Endodermal cell (in vitro differentiated cells): Measurements from ENCODE around the gene NKAP. TPM values are rescaled to one million over a fixed set of nuclear protein-coding genes. Genes with fewer than 3 reads are reported as not detected.

Source experiments
- DNase-seq: peaks from one replicate; pipeline ENCODE4 v3.0.0-alpha.2; 2017
- H3K27ac ChIP-seq: 2 replicates; pipeline ENCODE4 v1.5.1; 2013; ENCODE audit warnings: mild to moderate bottlenecking, low read depth, low read length, moderate library complexity
- H3K27me3 ChIP-seq: 2 replicates; pipeline ENCODE4 v1.6.1; 2013; ENCODE audit warnings: mild to moderate bottlenecking, low read length, moderate library complexity; ENCODE audit not compliant: insufficient read depth, control insufficient read depth, poor library complexity, severe bottlenecking
- H3K36me3 ChIP-seq: 2 replicates; pipeline ENCODE4 v1.7.0; 2013; ENCODE audit warnings: mild to moderate bottlenecking, low read length, moderate library complexity; ENCODE audit not compliant: control insufficient read depth, insufficient read depth
- H3K4me1 ChIP-seq: one replicate; pipeline ENCODE4 v1.7.0; 2013; ENCODE audit warnings: low read length; ENCODE audit not compliant: control insufficient read depth, insufficient read depth
- H3K4me3 ChIP-seq: 2 replicates; pipeline ENCODE4 v1.5.1; 2013; ENCODE audit warnings: mild to moderate bottlenecking, low read length, moderate library complexity
- H3K9ac ChIP-seq: 2 replicates; pipeline ENCODE4 v1.6.1; 2013; ENCODE audit warnings: mild to moderate bottlenecking, low read length, moderate library complexity; ENCODE audit not compliant: poor library complexity, severe bottlenecking; ENCODE audit errors: extremely low read depth
- H3K9me3 ChIP-seq: 2 replicates; pipeline ENCODE4 v1.6.1; 2013; ENCODE audit warnings: mild to moderate bottlenecking, low read length, moderate library complexity; ENCODE audit not compliant: control insufficient read depth
- H3K27ac Mint-ChIP-seq: 2 replicates; pipeline ENCODE4 v1.8.0; 2020; ENCODE audit warnings: mixed read lengths
- H3K27me3 Mint-ChIP-seq: 2 replicates; pipeline ENCODE4 v1.8.0; 2021; ENCODE audit warnings: mild to moderate bottlenecking, mixed read lengths; ENCODE audit not compliant: insufficient read depth
- H3K36me3 Mint-ChIP-seq: 2 replicates; pipeline ENCODE4 v1.8.0; 2020; ENCODE audit warnings: low read depth, mixed read lengths
- H3K4me1 Mint-ChIP-seq: 2 replicates; pipeline ENCODE4 v1.8.0; 2020; ENCODE audit warnings: mixed read lengths
- H3K4me3 Mint-ChIP-seq: 2 replicates; pipeline ENCODE4 v1.8.0; 2020; ENCODE audit warnings: mild to moderate bottlenecking, moderate library complexity, mixed read lengths
- H3K9me3 Mint-ChIP-seq: 2 replicates; pipeline ENCODE4 v1.8.0; 2020; ENCODE audit warnings: mild to moderate bottlenecking, mixed read lengths
- CTCF ChIP-seq: fragments of 200-600 bp; sonication (generic); conservative IDR thresholded peaks from 2 replicates; pipeline ENCODE4 v1.5.0; 2021; ENCODE audit warnings: antibody characterized with exemption, mild to moderate bottlenecking
- WGBS, 2 experiments: methylation state at CpG; one replicate each; pipeline versions ENCODE4 v1.1.5 to v1.1.7; 2013; ENCODE audit warnings: missing lambda C conversion rate in 2 of 2, mixed read lengths in 1 of 2; ENCODE audit not compliant: insufficient coverage in 1 of 2, insufficient read length in 1 of 2; 5-methylcytosine and 5-hydroxymethylcytosine counted together
- total RNA-seq, 2 donors: library from RNA; stranded (reverse); fragmentation: NEBNext Ultra II Directional in 1 of 2; extraction: Animal tissue kit (Norgen Biotek cat#: 25700) in 1 of 2; gene quantifications; 2 replicates in 1 of 2; 3 replicates in 1 of 2; pipeline ENCODE4 v1.2.1, GENCODE V29; 2021

NKAP gene
- total RNA-seq, 2 donors from 2014 or later, result 7.7 to 10.8 TPM

DNA sequence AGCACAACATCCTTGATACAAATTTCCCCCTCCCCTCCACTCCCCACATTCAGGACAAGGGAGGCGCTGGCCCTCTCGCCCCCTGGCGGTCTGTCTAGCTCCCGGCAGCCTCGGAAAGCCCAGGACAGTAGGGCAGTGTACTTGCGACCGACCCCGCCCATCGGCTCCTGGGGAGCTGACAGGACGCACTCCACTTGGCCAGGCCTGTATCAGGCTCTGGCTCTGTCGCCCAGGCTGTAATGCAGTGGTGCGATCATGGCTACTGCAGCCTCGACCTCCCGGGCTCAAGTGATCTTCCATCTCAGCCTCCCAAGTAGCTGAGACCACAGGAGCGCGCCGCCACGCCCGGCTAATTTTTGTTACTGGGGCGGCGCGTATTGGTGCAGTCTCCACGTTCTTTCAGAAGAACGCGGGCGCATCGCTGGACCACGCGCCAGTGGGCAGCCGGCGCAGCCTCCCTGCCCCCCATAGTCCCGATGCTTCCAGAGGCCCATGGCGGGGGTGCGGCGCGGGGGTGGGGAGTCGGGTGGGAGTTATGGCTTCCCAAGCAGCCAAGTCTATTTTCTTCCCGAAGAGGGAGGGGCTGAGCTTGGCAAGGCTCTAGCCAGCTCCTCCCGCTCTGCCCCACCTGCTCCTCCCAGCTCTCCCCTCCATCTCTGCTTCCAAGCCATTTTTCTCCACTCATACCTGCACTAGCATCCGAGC is 55.7 kb downstream of the NKAP start:
- Histone ChIP-seq H3K9me3 (no peaks in the 10 kb centered on the region), H3K27ac (no peak overlapping the region), H3K9ac (no peak overlapping the region), H3K4me3 (peak overlapping the region; percentile 58), H3K27me3 (no peaks in the 10 kb centered on the region), H3K36me3 (no peaks in the 10 kb centered on the region), H3K4me1 (no peaks in the 10 kb centered on the region)
- WGBS, 2 experiments, result 13 to 20% methylated on average over 1 to 35 of the region's 40 CpGs
- TF ChIP-seq CTCF, result peak; percentile 79
- peaks cover 55% of the 10 kb centered on the region for H3K9me3 Mint-ChIP-seq
- no peaks in the 10 kb centered on the region for H3K27me3 Mint-ChIP-seq
- no peaks in the 10 kb centered on the region for H3K36me3 Mint-ChIP-seq
- peak; percentile 94 for DNase-seq
- H3K4me3 Mint-ChIP-seq, result peak overlapping the region; percentile 51
- H3K27ac Mint-ChIP-seq, result no peak overlapping the region
- no peaks in the 10 kb centered on the region for H3K4me1 Mint-ChIP-seq

DNA sequence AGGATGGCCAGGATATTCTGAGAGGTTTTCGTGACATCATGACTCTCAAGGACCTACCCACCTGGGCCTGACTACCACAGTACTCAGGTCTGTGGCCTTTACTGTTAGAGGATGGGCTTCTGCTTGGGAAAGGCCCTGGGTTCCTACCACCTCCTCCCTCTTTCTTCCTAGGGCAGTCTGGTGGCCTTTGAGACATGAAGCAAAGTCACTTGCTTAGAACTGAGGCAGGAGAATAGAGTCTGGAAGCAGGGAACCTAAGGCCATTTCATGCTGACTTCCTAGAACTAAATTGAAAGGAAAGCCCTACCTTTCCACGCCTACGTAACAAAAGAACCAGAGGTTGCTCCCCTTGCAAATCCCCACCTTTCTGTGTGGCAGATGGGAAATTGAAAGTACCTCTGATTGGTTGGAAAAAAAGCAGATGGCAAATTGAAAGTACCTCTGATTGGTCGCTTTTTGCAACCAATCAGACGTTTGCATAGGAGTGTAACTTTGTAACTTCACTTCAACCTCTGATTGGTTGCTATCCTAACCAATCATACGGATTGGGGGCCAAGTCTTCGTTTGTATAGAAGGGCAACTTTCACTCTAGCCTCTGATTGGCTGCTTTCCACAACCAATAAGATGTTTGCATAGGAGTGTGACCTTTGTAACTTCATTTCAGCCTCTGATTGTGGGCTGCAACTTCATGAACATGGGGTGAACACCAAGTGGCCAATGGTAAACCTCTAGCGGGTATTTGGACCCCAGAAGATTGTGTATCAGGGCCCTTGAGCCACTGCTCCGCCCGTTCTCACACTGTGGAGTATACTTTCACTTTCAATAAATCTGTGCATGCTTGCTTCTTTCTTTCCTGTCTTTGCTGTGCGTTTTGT is 57.8 kb downstream of the NKAP start:
- no peaks in the 10 kb centered on the region for H3K36me3 ChIP-seq
- H3K9ac ChIP-seq, result no peak overlapping the region
- no peak for DNase-seq
- Mint-ChIP-seq H3K27ac (no peak overlapping the region), H3K27me3 (no peaks in the 10 kb centered on the region), H3K9me3 (peaks cover 52% of the 10 kb centered on the region), H3K4me1 (no peaks in the 10 kb centered on the region), H3K4me3 (no peak overlapping the region), H3K36me3 (no peaks in the 10 kb centered on the region)
- H3K9me3 ChIP-seq, result no peaks in the 10 kb centered on the region
- H3K27me3 ChIP-seq, result no peaks in the 10 kb centered on the region
- WGBS, 2 experiments, result 91% methylated on average over 7 to 10 of the region's 11 CpGs
- H3K4me1 ChIP-seq, result no peaks in the 10 kb centered on the region
- no peak for TF ChIP-seq CTCF
- H3K4me3 ChIP-seq, result no peak overlapping the region
- H3K27ac ChIP-seq, result no peak overlapping the region

- Histone ChIP-seq H3K9ac (no peak overlapping the region), H3K27ac (no peak overlapping the region), H3K9me3 (no peaks in the 10 kb centered on the region), H3K27me3 (no peaks in the 10 kb centered on the region), H3K4me1 (no peaks in the 10 kb centered on the region), H3K4me3 (no peak overlapping the region), H3K36me3 (no peaks in the 10 kb centered on the region)
- DNase-seq, result peak; percentile 65
- H3K36me3 Mint-ChIP-seq, result peaks cover 14% of the 10 kb centered on the region
- no peaks in the 10 kb centered on the region for H3K27me3 Mint-ChIP-seq
- no peaks in the 10 kb centered on the region for H3K4me1 Mint-ChIP-seq
- peaks cover 57% of the 10 kb centered on the region for H3K9me3 Mint-ChIP-seq
- H3K4me3 Mint-ChIP-seq, result no peak overlapping the region
- WGBS, 2 experiments, result 66 to 78% methylated on average over 6 to 10 of the region's 11 CpGs
- H3K27ac Mint-ChIP-seq, result no peak overlapping the region
- peak; percentile 71 for TF ChIP-seq CTCF
Measured at GRCh38 chrX:119880552-119881437, 62.8 kb downstream of the NKAP start.
